Left cardiac atrium (tissue), 4 donors: Measurements from ENCODE around the gene TAC3. TPM values are rescaled to one million over a fixed set of nuclear protein-coding genes. Genes with fewer than 3 reads are reported as not detected.
"Not testable (repeated sequence)": the region's sequence is repeated elsewhere in the genome, so short reads cannot be mapped to it uniquely, and the experiment has no call there.

ENCODE experiments used
- ATAC-seq, 2 donors: fragments of 200-7000 bp; cut with Tn5 transposase; one replicate each; pipeline ENCODE4 v1.9.1; 2020; ENCODE audit warnings: mild to moderate bottlenecking in 2 of 2, moderate library complexity in 2 of 2
- DNase-seq: peaks from one replicate; pipeline ENCODE4 v3.0.0-alpha.2; 2020
- intact Hi-C, 2 donors: fragments of 100-400 bp; cut with DNase I; formaldehyde crosslinking; loops; one replicate each; pipeline versions ENCODE4 v1.14.1 to v1.15.1; 2022 to 2023
- total RNA-seq, 2 donors: library from RNA; stranded (reverse); fragmentation: NEBNext Ultra II Directional; extraction: Animal tissue kit (Norgen Biotek cat#: 25700); gene quantifications; one replicate each; pipeline ENCODE4 v1.2.1, GENCODE V29; 2021
- donor health status: DM: no; HTN: yes; CAD: no.
- donor health status: DM: no; HTN: yes; CAD: no; lungs with severe emphysema.
- donor health status: DM: yes; HTN: yes; CAD: no.
- donor health status: Dilated cardiomyopathy.

TAC3 gene
- total RNA-seq, 2 donors from 2014 or later, result not detected

DNA sequence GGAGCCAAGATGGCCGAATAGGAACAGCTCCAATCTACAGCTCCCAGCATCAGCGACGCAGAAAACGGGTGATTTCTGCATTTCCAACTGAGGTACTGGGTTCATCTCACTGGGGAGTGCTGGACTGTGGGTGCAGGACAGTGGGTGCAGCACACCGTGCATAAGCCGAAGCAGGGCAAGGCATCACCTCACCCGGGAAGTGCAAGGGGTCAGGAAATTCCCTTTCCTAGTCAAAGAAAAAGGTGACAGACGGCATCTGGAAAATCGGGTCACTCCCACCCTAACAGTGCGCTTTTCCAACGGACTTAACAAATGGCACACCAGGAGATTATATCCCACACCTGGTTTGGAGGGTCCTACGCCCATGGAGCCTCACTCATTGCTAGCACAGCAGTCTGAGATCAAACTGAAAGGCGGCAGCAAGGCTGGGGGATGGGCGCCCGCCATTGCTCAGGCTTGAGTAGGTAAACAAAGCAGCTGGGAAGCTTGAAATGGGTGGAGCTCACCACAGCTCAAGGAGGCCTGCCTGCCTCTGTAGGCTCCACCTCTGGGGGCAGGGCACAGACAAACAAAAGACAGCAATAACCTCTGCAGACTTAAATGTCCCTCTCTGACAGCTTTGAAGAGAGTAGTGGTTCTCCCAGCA, 50.2 kb downstream of the TAC3 start:
- not testable (repeated sequence) for ATAC-seq

DNA sequence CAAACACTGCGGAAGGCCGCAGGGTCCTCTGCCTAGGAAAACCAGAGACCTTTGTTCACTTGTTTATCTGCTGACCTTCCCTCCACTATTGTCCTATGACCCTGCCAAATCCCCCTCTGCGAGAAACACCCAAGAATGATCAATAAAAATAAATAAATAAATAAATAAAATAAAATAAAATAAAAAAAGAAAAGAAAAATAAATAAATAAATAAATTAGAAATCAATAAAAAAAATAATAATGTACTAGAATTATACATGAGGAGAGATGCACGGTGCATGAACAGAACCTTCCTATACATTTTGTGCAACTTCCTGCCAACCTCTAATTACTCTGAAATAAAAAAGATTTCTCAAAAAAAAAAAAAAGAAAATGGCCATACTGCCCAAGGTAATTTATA, 51.2 kb downstream of the TAC3 start:
- ATAC-seq, intact Hi-C loops, DNase-seq: not testable (repeated sequence)

More for the DNA sequence above, 50.2 kb downstream of the TAC3 start:
- DNase-seq, intact Hi-C loops: not testable (repeated sequence)

DNA sequence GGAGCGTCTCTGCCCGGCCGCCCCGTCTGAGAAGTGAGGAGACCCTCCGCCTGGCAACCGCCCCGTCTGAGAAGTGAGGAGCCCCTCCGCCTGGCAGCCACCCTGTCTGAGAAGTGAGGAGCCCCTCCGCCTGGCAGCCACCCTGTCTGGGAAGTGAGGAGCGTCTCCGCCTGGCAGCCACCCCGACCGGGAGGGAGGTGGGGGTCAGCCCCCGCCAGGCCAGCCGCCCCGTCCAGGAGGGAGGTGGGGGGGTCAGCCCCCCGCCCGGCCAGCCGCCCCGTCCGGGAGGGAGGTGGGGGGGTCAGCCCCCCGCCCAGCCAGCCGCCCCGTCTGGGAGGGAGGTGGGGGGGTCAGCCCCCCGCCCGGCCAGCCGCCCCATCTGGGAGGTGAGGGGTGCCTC, 52.8 kb downstream of the TAC3 start:
- intact Hi-C loops, result not testable (repeated sequence)

DNA sequence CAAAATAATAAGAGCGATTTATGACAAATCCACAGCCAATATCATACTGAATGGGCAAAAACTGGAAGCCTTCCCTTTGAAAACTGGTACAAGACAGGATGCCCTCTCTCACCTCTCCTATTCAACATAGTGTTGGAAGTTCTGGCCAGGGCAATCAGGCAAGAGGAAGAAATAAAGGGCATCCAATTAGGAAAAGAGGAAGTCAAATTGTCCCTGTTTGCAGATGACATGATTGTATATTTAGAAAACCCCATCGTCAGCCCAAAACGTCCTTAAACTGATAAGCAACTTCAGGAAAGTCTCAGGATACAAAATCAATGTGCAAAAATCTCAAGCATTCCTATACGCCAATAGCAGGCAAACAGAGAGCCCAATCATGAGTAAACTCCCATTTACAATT, 54.1 kb downstream of the TAC3 start:
- DNase-seq, intact Hi-C loops, ATAC-seq: not testable (repeated sequence)

More for the DNA sequence above, 52.8 kb downstream of the TAC3 start:
- ATAC-seq, DNase-seq: not testable (repeated sequence)

Other genes with a start within 250 kb of the TAC3 start
- gene SDR9C7, start 82.1 kb downstream of the TAC3 start, total RNA-seq, result not detected
- gene RDH16, start 58.9 kb downstream of the TAC3 start, total RNA-seq, result under 1 TPM; 0.27 to 0.29 TPM
- gene ZBTB39, start 10.0 kb downstream of the TAC3 start, total RNA-seq, result 1 to 10 TPM; 3.8 to 4.5 TPM
- under 1 TPM; 0.09 to 0.13 TPM for gene MYO1A, start 33.6 kb upstream of the TAC3 start, total RNA-seq
- gene NEMP1, start 62.3 kb upstream of the TAC3 start, total RNA-seq, result 1 to 10 TPM; 2.8 to 5.3 TPM
- 10 to 100 TPM; 11.1 to 17.1 TPM for gene NAB2, start 72.6 kb upstream of the TAC3 start, total RNA-seq
- gene STAT6, start 94.8 kb upstream of the TAC3 start, total RNA-seq, result 10 to 100 TPM; 77.7 to 78.1 TPM
- 100 to 1,000 TPM; 188 to 222 TPM for gene LRP1, start 112.0 kb upstream of the TAC3 start, total RNA-seq
- not detected for gene LRP1-AS, start 131.1 kb upstream of the TAC3 start, total RNA-seq
- 1 to 10 TPM in 1 of 2 donors, under 1 TPM in 1; 0.50 to 2.1 TPM for gene NXPH4, start 200.3 kb upstream of the TAC3 start, total RNA-seq
- gene SHMT2, start 213.2 kb upstream of the TAC3 start, total RNA-seq, result 10 to 100 TPM; 31.1 to 39.6 TPM
- gene STAC3, start 234.7 kb upstream of the TAC3 start, total RNA-seq, result 1 to 10 TPM; 1.2 to 2.7 TPM